Stimulated activated CD8-positive, alpha-beta memory T cell treated with anti-CD3 and anti-CD28 coated beads, Interleukin-12 subunit alpha, Interleukin-12 subunit beta, amount 100 ng/mL, for 4 hours (primary cell): ENCODE measurements around the gene TLCD4.

ENCODE experiments used
- DNase-seq: peaks from one replicate; pipeline ENCODE4 v3.0.0-alpha.2; 2020; ENCODE audit warnings: low read depth

TLCD4 gene

DNA sequence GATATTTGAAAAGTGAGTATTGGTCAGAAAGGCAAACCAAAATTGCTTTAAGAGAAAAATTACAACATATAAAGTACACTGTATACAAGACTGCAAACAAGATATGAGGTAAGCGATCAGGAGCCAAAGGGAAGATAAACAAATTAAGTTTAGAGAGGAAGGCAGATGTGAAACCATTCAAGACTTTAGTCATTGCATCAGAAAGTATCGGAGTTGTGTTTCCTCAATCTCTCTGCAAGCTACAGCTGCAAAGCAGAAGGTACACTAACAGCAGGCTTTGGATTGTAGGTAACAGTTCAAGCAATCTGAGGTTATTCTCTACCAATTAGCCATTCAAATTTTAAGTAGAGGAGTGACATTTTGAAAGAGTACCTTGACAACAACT, 21.3 kb upstream of the TLCD4 start:
- no peak for DNase-seq

DNA sequence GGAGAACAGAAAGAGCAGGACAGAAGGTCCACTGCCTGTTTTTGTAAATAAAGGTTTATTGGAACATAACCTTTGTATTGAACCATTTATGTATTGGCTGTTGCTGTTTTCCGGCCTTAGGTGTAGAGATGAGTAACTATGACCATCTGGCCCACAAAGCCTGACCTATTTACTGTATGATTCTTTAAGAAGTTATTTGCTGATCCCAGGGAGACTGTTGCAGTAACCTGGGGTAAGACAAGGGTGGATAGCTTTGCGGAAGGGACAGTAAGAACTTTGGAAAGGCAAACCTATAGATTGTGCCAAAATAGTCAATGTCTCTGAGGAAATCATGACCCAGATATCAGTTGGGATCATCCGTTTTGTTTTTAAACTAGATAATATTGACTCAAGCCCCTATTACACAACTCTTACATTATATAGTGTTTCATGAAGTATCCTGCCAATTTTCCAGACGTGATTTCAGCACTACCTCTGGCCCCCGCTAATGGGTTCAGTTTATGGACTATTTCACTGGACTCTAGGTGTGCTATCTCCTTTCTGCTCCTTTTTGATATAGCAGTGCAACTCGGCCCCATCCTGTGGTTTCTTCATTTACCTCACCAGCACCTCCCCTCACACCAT, 20.8 kb upstream of the TLCD4 start:
- DNase-seq: no peak

DNA sequence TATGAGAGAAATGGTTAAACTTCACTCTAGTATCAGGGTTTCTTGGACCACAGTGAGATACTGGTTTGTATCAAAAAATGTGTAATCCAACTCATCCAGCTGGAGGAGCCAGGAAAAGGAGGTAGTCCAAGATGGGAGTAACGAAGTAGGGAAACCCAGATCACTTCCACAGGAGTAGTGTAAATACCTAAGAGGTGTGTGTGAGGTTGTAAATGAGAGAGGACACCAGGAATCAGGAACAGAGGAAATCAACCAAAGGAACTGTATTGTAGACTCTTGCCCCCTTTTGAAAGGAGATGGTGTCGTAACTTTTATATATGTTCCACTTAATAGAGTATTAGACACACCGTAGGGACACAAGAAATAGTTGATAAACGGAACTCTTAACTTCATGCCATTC, 19.7 kb upstream of the TLCD4 start:
- DNase-seq: no peak

DNA sequence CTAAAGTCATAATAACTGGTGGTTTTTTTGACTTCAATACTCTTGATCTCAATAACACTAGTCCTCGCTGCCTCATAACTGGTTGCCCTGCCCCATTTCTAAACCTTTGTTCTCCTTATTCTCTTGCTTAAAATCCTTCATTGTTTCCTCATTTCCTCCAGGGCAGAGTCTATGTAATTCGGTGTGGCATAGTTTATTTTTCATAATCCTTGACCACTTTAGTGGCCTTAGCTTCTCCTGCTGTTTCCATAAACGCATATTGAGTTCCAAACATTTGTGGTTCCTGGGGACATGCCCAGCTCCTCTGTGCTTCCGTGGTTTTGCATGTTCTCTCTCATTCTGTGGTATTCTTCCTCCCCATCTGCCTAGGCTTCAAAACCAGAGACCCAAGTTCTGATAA, 19.0 kb upstream of the TLCD4 start:
- DNase-seq: no peak

DNA sequence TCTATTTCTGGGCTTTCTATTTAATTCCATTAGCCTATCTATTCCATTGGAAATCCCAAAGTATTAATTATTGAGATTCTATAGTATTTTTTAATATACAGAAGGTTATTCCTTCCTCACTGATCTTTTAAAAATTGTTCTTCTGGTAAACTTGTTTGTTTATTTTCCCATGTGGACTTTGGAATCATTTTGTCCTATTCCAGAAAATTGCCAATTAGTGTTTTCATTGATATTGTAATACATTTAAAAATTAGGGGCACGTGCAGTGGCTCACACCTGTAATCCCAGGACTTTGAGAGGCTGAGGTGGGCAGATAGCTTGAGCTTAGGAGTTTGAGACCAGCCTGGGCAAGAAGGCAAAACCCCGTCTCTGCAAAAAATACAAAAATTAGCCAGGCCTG, 8.4 kb upstream of the TLCD4 start:
- no peak for DNase-seq

DNA sequence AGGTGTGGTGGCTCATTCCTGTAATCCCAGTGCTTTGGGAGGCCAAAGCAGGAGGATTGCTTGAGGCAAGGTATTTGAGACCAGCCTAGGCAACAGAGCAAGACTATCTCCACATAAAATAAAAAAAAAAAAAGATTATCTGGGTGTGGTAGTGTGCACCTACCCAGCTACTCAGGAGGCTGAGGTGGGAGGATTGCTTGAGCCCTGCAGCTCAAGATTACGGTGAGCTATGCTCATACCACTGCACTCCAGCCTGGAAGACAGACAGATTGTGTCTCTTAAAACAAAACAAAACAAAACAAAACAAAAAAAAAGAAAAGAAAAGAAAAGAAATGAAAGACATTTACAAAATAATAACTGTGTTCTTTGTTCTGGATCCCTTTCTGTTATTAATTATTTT, 6.1 kb upstream of the TLCD4 start:
- DNase-seq: no peak

DNA sequence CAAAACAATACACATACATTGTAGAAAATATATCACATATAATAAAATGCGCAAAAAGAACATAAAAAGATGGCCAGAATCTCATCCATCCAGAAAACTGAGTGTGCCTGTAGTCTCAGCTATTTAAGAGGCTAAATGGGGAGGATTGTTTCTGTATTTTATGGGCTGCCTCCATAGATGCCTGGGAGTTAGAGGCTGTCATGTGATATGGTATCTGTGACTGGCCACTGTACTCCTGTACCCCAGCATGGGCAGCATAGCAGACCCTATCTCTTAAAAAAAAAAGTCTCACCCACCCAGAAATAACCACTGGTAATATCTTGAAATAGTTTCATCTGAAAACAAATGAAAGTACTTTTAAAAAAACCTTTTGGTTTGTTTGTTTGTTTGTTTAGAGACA, 3.5 kb upstream of the TLCD4 start:
- DNase-seq: no peak

DNA sequence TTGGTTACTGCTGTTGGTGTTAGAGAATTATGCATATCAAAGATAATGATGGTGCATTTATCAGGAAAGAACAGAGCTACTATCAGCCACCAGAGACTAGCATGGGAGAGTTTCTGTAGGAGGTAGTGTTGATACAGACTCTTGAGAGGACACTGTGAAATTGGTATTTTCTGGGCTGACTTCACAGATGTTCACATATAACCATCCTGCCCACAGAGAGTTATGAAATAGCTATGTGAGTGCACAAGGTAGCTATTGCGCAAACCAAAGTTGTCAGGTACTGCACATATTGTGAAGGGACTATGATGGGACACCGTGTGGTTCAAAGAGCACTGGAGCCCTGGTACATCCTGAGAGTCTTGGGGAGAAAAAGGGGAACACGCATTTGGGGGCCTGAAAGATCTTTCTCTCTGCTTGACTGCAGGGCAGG, 1.4 kb upstream of the TLCD4 start:
- DNase-seq: no peak

DNA sequence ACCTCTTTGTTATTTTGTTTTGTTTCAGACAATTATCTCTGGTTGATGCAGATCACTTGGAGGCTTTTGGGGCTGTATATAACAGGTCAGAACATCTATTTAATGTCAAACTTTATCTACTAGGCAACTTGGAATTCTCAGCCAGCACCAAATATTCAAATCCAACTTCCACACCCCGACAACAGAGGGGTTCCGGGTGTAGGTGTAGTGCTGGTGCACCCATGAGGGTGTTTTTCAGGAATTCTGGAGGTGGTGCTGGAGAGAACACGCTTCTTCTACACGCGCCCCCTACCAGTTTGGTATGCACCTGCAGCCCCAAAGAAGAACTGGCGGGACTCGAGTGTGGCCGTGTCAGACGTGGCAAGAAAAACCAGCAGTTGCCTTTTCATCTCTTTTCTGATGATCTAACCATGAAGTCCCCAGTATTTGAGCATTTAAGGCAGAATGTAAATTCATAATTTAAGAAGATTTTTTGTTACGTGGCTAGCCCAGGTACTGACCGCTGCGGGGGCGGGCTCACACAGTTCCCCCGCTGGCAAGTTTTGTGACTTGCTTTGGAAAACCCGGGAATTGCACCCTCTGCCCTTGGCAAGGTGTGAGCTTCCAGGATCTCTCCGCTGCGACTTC, 462 bp upstream of the TLCD4 start:
- no peak for DNase-seq

DNA sequence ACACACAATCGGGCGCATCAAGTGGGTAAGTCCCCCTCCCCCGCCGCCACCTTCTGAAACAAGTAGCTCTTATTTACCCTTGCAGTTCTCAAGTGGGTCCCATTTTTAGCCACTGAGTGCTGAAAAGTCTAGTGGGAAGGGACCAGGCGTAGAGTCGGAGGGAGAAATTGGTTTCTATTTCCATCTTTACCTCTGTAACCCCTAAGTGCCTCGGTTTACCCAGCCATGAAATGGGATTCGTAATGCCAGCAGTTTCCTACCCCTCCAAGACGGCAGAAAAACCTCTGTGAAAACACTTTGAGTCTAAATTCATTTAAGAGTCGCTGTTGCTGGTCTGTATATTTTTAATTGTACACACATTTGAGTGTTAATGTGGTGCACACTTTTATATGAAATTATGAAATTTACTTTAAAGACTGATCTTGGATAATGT, 928 bp downstream of the TLCD4 start:
- no peak for DNase-seq

DNA sequence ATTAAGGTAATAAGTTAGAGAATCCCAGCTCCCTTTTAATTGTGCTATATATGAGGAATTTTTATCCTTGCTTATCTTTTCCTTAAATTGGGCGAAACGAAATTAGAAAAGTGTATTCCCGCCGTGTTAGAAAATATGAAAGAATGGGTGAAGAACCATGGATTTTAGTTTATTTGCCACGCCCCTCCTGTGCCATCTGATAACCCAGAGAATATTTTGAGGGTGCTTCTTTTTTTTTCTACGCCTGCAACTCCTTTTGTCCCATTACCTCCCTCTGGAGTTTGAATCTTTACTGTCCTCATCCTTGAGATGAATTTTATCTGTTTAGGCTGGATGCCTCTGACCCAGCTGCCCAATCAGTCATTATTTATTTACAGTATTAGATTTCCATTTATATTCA, 1.6 kb downstream of the TLCD4 start:
- DNase-seq: no peak

DNA sequence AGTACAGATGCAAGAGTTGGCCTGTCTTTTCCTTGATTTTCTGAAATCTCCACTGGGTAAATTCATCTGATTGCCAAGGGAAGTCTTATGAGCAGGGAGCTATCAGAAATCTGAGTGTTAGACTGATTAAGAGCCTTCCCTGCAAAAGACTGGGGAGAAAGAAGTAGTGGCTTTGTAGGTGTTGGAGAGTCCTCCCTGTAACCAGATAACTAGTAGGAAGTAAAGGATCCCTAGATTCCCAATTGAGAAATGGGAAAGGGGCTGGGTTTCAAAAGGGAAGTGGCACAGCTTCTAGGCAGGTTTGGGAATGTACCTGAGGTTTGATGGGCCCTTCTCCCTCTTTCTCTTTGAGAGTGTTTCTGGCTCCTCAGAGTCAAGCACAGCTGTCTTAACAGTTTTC, 2.1 kb downstream of the TLCD4 start:
- no peak for DNase-seq

DNA sequence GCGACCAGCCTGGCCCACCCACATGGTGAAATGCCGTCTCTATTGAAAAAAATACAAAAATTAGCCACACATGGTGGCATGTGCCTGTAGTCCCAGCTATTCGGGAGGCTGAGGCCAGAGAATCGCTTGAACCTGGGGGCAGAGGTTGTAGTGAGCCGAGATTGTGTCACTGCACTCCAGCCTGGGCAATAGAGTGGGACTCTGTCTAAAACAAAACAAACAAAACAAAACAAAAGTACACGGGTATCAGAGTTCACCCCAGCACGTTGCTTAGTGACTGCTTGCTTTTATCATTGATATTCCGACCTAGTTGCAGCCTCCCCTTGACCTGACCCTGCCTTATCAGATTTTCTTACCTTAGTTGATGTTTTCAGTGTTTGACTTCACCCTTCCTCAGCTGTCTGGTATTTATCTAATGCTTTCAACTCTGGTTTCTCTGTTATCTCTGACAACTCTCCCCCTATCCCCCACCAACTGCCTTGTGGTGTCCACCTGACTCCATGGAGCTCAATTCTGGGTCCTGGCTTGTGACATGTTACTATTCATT, 5.1 kb downstream of the TLCD4 start:
- no peak for DNase-seq

DNA sequence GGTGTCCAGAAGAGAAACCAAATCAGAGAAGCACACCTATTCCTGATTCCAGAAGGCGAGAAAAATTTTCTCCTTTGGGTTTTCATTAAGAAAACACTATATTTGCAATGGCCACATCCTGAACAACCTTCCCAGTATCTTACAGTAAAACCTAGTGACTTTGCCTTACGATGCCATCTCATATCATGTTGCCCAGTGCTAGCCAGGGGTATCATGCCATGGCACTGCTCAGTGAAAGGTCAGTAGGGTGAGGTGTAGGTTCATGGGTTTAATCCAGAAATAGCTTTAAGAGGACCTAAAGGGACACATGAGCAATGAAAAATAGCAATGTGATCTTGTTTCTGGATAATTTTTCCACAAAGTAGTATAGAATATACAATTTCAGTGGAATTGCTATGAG, 7.2 kb downstream of the TLCD4 start:
- no peak for DNase-seq

DNA sequence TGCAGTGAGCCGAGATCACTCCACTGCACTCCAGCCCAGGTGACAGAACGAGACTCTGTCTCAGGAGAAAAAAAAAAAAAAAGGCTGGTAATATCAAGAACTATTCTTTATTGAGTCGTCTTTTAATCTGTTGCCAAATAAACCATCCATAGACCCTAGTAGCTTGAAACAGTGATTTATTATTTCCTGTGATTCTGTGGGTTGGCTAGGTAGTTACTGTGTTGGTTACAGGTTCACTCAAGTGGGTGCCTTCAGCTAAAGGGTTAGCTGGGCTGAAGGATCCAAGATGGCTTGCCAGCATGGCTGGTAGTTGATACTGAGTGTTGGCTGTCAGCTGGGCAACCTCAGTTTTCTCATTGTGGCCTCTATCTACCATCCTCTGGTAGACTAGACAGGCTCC, 9.2 kb downstream of the TLCD4 start:
- DNase-seq: no peak

DNA sequence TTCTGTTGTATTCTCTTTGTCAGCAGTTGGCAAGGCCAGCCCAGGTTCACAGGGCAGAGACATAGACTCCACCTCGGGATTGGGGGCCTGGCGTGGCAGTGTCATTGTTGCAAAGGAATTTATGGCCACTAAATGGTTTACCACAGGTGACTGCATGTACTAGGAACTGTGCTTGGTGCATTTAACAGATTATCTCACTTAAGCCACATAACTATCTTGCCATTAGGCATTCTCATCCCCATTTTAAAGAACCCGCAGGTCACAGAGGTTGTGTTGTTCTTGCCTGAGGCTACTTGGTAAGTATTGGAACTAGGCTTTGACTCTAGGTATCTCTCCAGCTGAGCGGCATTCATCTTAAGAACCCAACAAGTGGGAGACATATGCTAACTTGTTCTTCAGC, 9.7 kb downstream of the TLCD4 start:
- DNase-seq: no peak

DNA sequence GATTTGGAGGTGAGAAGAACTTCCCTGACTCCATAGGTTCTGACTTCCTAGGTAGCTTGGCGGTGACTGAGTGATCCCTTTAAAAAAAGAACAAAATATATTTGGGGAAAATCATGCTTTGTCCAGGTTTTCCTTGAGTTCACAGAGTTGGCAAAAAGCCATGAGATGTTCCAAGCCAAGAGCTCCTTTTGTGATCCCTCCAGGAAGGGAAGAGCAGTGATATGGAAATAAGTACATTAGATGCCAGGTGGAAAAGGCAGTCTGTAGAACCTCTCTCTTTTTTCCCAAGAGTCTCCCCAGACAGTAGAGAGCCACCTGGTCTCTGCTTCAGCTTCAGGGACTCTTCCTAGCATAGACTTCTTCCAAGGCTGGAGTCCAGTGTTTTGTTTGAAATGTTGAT, 10.2 kb downstream of the TLCD4 start:
- DNase-seq: no peak

DNA sequence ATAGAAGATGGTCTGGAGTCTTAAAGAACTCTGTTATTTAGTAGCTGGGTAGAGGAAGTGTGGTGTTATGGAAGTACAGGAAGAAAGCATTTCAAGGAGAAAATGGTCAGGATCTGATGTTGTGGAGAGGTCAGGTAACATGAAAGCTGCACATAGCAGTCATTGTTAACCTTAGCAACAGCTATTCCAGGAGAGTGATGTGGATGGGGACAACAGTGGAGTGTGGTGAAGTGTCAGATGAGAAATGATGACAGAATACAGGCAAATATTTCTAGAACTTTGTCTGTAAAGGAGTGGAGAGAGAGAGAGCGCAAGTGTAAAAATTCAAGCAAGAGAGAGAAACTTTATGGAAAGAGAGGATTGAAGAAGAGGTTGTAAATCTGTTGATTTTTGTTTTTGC, 15.6 kb downstream of the TLCD4 start:
- no peak for DNase-seq

DNA sequence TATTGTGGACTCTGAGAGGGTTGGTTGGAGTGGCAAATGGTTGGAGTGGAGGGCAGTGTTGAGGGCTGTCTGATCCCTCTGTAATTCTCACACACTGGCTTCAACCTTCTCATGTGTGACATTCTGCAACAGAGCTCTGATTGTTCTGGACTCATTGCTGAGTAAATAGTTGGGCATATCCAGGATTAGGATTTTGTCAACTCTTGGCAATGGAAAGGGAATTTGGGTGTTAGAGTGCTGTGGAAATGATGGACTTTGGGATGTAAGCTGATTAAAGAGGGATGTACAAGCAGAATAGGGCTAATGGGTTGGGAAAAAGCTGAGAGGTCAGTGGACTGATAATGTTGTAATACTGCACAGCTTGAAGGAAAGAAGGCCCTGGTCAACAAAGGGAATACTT, 16.5 kb downstream of the TLCD4 start:
- DNase-seq: no peak

DNA sequence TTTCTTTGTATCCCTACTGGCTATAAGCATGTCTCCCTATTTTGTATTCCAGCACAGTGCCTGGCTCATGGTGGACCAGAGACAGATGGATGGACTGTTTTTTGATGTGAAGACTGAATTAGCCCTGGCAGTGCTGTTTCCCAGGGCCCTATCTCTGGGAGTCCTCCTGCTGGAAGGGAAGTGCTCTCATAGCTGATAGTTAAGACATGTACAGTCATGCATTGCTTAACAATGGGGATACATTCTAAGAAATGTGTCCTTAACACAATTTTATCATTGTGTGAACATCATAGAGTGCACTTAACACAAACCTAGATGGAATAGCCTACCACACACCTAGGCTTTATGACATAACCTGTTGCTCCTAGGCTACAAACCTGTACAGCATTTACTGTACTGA, 21.1 kb downstream of the TLCD4 start:
- no peak for DNase-seq

DNA sequence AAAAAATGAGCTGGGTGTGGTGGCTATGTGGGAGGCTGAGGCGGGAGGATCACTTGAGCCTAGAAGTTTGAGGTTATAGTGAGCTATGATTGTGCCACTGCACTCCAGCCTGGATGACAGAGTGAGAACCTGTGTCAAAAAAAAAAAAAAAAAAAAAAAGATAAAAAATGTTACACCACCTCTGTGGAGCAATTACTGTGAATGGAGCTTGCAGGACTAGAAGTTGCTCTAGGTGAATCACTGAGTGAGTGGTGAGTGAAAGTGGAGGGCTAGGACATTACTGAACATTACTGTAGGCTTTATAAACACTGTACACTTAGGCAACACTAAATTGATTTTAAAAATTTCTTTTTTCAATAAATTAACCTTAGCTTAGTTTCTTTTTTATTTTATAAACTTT, 21.9 kb downstream of the TLCD4 start:
- DNase-seq: no peak

DNA sequence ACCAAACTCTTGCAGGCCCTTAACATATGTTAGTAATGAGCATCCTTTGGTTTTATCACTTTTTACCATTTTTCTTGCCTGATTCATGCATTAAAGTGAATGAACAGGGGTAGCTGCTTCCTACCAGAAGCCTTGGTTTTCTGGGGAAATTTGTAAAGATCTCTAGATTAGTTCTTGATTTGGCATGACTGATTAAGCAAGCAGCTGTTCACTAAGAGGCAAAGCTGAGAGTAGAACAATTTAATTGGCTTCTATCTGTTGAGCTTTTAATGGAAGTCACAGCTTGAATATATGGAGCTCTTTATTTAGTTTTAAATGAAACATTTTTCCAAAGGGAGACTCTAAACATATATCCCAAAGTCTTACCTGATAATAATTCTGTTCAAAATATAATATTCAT, 23.6 kb downstream of the TLCD4 start:
- no peak for DNase-seq

DNA sequence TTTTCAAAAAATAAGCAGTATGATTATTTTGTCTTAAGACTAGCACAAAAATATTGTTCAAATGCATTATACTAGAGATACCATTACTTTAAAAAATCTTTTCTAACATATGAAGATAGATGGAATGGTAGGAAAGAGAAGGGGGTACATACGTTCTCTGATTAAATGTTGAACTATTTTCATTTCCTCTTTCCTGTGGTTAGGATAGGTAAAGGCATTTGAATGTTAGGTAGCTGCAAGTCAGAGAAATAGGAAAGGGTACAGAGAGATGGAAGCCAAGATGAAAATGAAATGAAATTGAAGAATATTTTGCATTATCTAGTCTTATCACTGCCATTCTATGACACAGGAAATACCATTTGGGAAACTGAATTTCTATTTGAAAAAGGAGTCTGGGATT, 28.3 kb downstream of the TLCD4 start:
- no peak for DNase-seq

DNA sequence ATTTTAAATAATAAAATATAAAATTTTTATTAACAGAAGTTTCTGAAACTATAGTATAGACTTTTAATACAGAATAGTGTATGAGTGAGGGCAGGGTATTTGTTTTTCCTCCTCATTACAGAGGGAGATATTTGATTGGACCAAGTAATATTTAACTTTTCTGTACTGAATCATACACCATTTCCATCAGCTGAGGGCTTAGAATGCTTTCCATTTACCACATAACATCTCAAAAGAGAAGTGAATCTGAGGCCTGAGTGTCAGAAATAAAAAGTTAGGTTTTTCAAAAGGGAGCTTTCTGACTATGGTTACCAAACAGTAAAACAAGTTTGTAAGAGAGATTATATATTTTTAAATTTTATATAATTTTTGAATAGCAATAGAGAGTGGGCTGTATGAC, 29.5 kb downstream of the TLCD4 start:
- DNase-seq: no peak
